Pancreas (tissue), 10 donors: ENCODE data around the gene PARP8. TPM values are rescaled to one million over a fixed set of nuclear protein-coding genes. Genes with fewer than 3 reads are reported as not detected.

ENCODE experiments used
- ATAC-seq, 4 donors: fragments of 200-7000 bp; cut with Tn5 transposase; one replicate each; pipeline versions ENCODE4 v1.8.0 to v1.9.1; 2020; ENCODE audit warnings: mild to moderate bottlenecking in 4 of 4, moderate library complexity in 4 of 4
- DNase-seq, 6 donors: peaks; one replicate each; pipeline ENCODE4 v3.0.0-alpha.2; 2020
- FAIRE-seq: peaks from 2 replicates; lab custom pipeline; 2012; peaks lifted over from hg19 to GRCh38; lab: Jason Lieb, UNC
- H3K27ac ChIP-seq, 4 donors: fragments of 200-600 bp; sonication (generic); 1 replicate in 3 of 4; 2 replicates in 1 of 4; pipeline versions ENCODE4 v1.5.0 to v1.8.0; 2020
- H3K27me3 ChIP-seq, 4 donors: fragments of 200-600 bp; one replicate each; pipeline ENCODE4 v1.8.0; 2021
- H3K36me3 ChIP-seq, 3 donors: fragments of 200-600 bp; sonication (generic) in 1 of 3; one replicate each; pipeline versions ENCODE4 v1.5.0 to v1.8.0; 2020 to 2021
- H3K4me1 ChIP-seq, 3 donors: fragments of 200-600 bp; one replicate each; pipeline ENCODE4 v1.8.0; 2021
- H3K4me3 ChIP-seq, 4 donors: fragments of 200-600 bp; sonication (generic) in 2 of 4; one replicate each; pipeline versions ENCODE4 v1.5.0 to v1.8.0; 2020 to 2021
- H3K9me3 ChIP-seq, 4 donors: fragments of 200-600 bp; one replicate each; pipeline ENCODE4 v1.8.0; 2021
- CTCF ChIP-seq, 4 donors: fragments of 200-600 bp; sonication (generic) in 3 of 4; IDR thresholded peaks; one replicate each; pipeline versions ENCODE4 v1.5.0 to v1.8.0; 2021; ENCODE audit warnings: antibody characterized with exemption in 4 of 4
- WGBS, 2 donors: extraction: QIAGEN DNeasy Blood & Tissue Kit; methylation state at CpG; one replicate each; pipeline ENCODE4 v1.1.7; 2013; 5-methylcytosine and 5-hydroxymethylcytosine counted together
- intact Hi-C, 3 donors: fragments of 100-400 bp; cut with DNase I; formaldehyde crosslinking; loops; one replicate each; pipeline versions ENCODE4 v1.11.1 to v1.14.2; 2022
- polyA plus RNA-seq, 2 donors: library from polyadenylated mRNA; stranded (reverse); fragments of 200-250 nt; gene quantifications; one replicate each; pipeline ENCODE4 v1.2.3, GENCODE V29; 2013
- total RNA-seq, 6 donors: library from RNA; stranded (reverse); fragmentation: NEBNext Ultra II Directional in 4 of 6; extraction: Animal tissue kit (Norgen Biotek cat#: 25700) in 4 of 6; gene quantifications; one replicate each; pipeline versions ENCODE4 v1.2.1 to v1.2.4, GENCODE V29; 2021 to 2023
- donor health status: healthy with polysubstance abuse.
- donor health status: DM: no; HTN: no; CAD: no; lungs with moderate emphysema.
- donor health status: DM: no; HTN: no; CAD: no.
- donor health status: control.
- donor health status: control.
- donor health status: Bipolar disorder and iron deficiency.
- donor health status: DM: yes; HTN: yes; CAD: no.
- donor health status: DM: no; HTN: no; CAD: no.
- donor health status: DM: no; HTN: no; CAD: no.
- donor health status: DM: yes; HTN: yes; CAD: no.

Gene PARP8
- total and polyA plus RNA-seq, 8 donors, result 4.7 to 25.0 (median 13.4) TPM

- no peaks in the 10 kb centered on the region for H3K4me1 ChIP-seq
- no peaks in the 10 kb centered on the region for H3K27me3 ChIP-seq
- H3K36me3 ChIP-seq, result no peaks in the 10 kb centered on the region
- ATAC-seq (no peak), FAIRE-seq (no peak), DNase-seq (no peak)
- no peak overlapping the region for H3K27ac ChIP-seq
- no peaks in the 10 kb centered on the region for H3K9me3 ChIP-seq
- no peak overlapping the region for H3K4me3 ChIP-seq
- intact Hi-C loops, result no loop called here
- TF ChIP-seq CTCF (IDR thresholded peaks at IDR 0.05), result no peak
Measured at GRCh38 chr5:50839472-50839871, 173.0 kb downstream of the PARP8 start.

- FAIRE-seq (no peak), ATAC-seq (no peak), DNase-seq (no peak)
- no peaks in the 10 kb centered on the region for H3K9me3 ChIP-seq
- no peaks in the 10 kb centered on the region for H3K36me3 ChIP-seq
- H3K4me1 ChIP-seq, result no peaks in the 10 kb centered on the region
- intact Hi-C loops, result no loop called here
- TF ChIP-seq CTCF (IDR thresholded peaks at IDR 0.05), result no peak
- no peaks in the 10 kb centered on the region for H3K27me3 ChIP-seq
- no peak overlapping the region for H3K27ac ChIP-seq
- H3K4me3 ChIP-seq, result no peak overlapping the region
Measured at GRCh38 chr5:50843091-50843490, 176.7 kb downstream of the PARP8 start.

GRCh38 chr5:50846261-50846660 lies 179.8 kb downstream of the PARP8 start:
- intact Hi-C loops, result no loop called here
- Histone ChIP-seq H3K4me3 (no peak overlapping the region), H3K36me3 (no peaks in the 10 kb centered on the region), H3K9me3 (no peaks in the 10 kb centered on the region), H3K4me1 (no peaks in the 10 kb centered on the region), H3K27me3 (no peaks in the 10 kb centered on the region), H3K27ac (no peak overlapping the region)
- no peak for FAIRE-seq
- WGBS, 2 donors, result 74 to 82% methylated on average over 2 of the region's 2 CpGs
- no peak for ATAC-seq
- TF ChIP-seq CTCF (IDR thresholded peaks at IDR 0.05), result no peak
- DNase-seq, result no peak

GRCh38 chr5:50849554-50849953 lies 183.1 kb downstream of the PARP8 start:
- ATAC-seq (no peak), DNase-seq (no peak), FAIRE-seq (no peak)
- intact Hi-C loops, result no loop called here
- H3K9me3 ChIP-seq, result no peaks in the 10 kb centered on the region
- no peaks in the 10 kb centered on the region for H3K36me3 ChIP-seq
- H3K4me1 ChIP-seq, result no peaks in the 10 kb centered on the region
- H3K27me3 ChIP-seq, result no peaks in the 10 kb centered on the region
- 61 to 64% methylated on average over 3 of the region's 3 CpGs for WGBS, 2 donors
- H3K27ac ChIP-seq, result no peak overlapping the region
- no peak for TF ChIP-seq CTCF (IDR thresholded peaks at IDR 0.05)
- no peak overlapping the region for H3K4me3 ChIP-seq

- ATAC-seq (peak in 2 of 4 donors; percentile 70 to 85), DNase-seq (peak in 1 of 6 donors; percentile 31), FAIRE-seq (no peak)
- no peaks in the 10 kb centered on the region for H3K9me3 ChIP-seq
- no peaks in the 10 kb centered on the region for H3K27me3 ChIP-seq
- no peak for TF ChIP-seq CTCF (IDR thresholded peaks at IDR 0.05)
- WGBS, 2 donors, result 71 to 80% methylated on average over 4 of the region's 4 CpGs
- H3K36me3 ChIP-seq, result no peaks in the 10 kb centered on the region
- peak overlapping the region in 1 of 4 donors; percentile 15 for H3K27ac ChIP-seq
- no peak overlapping the region for H3K4me3 ChIP-seq
- intact Hi-C loops, result no loop called here
- no peaks in the 10 kb centered on the region for H3K4me1 ChIP-seq
Measured at GRCh38 chr5:50853151-50853550, 186.7 kb downstream of the PARP8 start.
